Measurements from ENCODE around the gene BPTF. TPM values are rescaled to one million over a fixed set of nuclear protein-coding genes. Genes with fewer than 3 reads are reported as not detected.
"Not testable (repeated sequence)": the region's sequence is repeated elsewhere in the genome, so short reads cannot be mapped to it uniquely, and the experiment has no call there.

BPTF gene
- total RNA-seq, 2 experiments from 2014 or later: 58.1 to 61.9 TPM

GRCh38 chr17:67837965-67838364 is 12.7 kb downstream of the BPTF start:
- no peak for DNase-seq
- H3K4me3 Mint-ChIP-seq: no peak overlapping the region
- CTCF ChIA-PET: interaction anchor here (0.7 to 0.9 kb wide), 2 partner anchors 16 to 18 kb away, joined by 3 to 5 read pairs; no protein-coding TSS in a partner anchor
- H3K9me3 Mint-ChIP-seq: no peaks in the 10 kb centered on the region
- intact Hi-C loops (cut with micrococcal nuclease): loop anchor here (2.0 kb wide), 1 partner anchor 73 kb away; no protein-coding TSS in a partner anchor
- H3K27ac Mint-ChIP-seq: no peak overlapping the region
- H3K36me3 Mint-ChIP-seq (ENCODE audit: low read depth): peaks cover 3% of the 10 kb centered on the region
- peaks cover 70% of the 10 kb centered on the region for H3K4me1 Mint-ChIP-seq (ENCODE audit: low read depth)
- no peaks in the 10 kb centered on the region for H3K27me3 Mint-ChIP-seq (ENCODE audit: low read depth)

- H3K4me3 Mint-ChIP-seq: no peak overlapping the region
- no peak for DNase-seq
- H3K9me3 Mint-ChIP-seq: no peaks in the 10 kb centered on the region
- CTCF ChIA-PET: interaction anchor here (0.7 to 0.9 kb wide), 2 partner anchors 16 to 17 kb away, joined by 3 to 5 read pairs; no protein-coding TSS in a partner anchor
- no peaks in the 10 kb centered on the region for H3K27me3 Mint-ChIP-seq (ENCODE audit: low read depth)
- intact Hi-C loops (cut with micrococcal nuclease): no loop called here
- peaks cover 66% of the 10 kb centered on the region for H3K4me1 Mint-ChIP-seq (ENCODE audit: low read depth)
- H3K36me3 Mint-ChIP-seq (ENCODE audit: low read depth): peaks cover 3% of the 10 kb centered on the region
- no peak overlapping the region for H3K27ac Mint-ChIP-seq
Observed at GRCh38 chr17:67838538-67838937, 13.2 kb downstream of the BPTF start.

GRCh38 chr17:67841992-67842391 is 16.7 kb downstream of the BPTF start:
- intact Hi-C loops (cut with micrococcal nuclease): no loop called here
- Mint-ChIP-seq H3K27me3 (ENCODE audit: low read depth) (no peaks in the 10 kb centered on the region), H3K4me1 (ENCODE audit: low read depth) (peaks cover 45% of the 10 kb centered on the region), H3K4me3 (no peak overlapping the region), H3K36me3 (ENCODE audit: low read depth) (no peaks in the 10 kb centered on the region), H3K9me3 (no peaks in the 10 kb centered on the region), H3K27ac (no peak overlapping the region)
- CTCF ChIA-PET: no interaction called here
- no peak for DNase-seq

- DNase-seq: no peak
- Mint-ChIP-seq H3K27me3 (ENCODE audit: low read depth) (no peaks in the 10 kb centered on the region), H3K36me3 (ENCODE audit: low read depth) (no peaks in the 10 kb centered on the region), H3K4me3 (no peak overlapping the region), H3K27ac (no peak overlapping the region), H3K4me1 (ENCODE audit: low read depth) (peaks cover 41% of the 10 kb centered on the region), H3K9me3 (no peaks in the 10 kb centered on the region)
- intact Hi-C loops (cut with micrococcal nuclease): no loop called here
- CTCF ChIA-PET: no interaction called here
Observed at GRCh38 chr17:67842648-67843047, 17.3 kb downstream of the BPTF start.

GRCh38 chr17:67845374-67845773 is 20.1 kb downstream of the BPTF start:
- Mint-ChIP-seq H3K27me3 (ENCODE audit: low read depth) (no peaks in the 10 kb centered on the region), H3K9me3 (no peaks in the 10 kb centered on the region), H3K27ac (no peak overlapping the region), H3K4me1 (ENCODE audit: low read depth) (peaks cover 32% of the 10 kb centered on the region), H3K36me3 (ENCODE audit: low read depth) (peaks cover 6% of the 10 kb centered on the region), H3K4me3 (no peak overlapping the region)
- intact Hi-C loops (cut with micrococcal nuclease): no loop called here
- DNase-seq: no peak
- CTCF ChIA-PET: no interaction called here

- CTCF ChIA-PET; H3K4me3 Mint-ChIP-seq; intact Hi-C loops (cut with micrococcal nuclease); H3K27ac Mint-ChIP-seq; H3K36me3 Mint-ChIP-seq (ENCODE audit: low read depth); H3K27me3 Mint-ChIP-seq (ENCODE audit: low read depth); DNase-seq; H3K9me3 Mint-ChIP-seq: not testable (repeated sequence)
- peaks cover 37% of the 10 kb centered on the region for H3K4me1 Mint-ChIP-seq (ENCODE audit: low read depth)
Observed at GRCh38 chr17:67848189-67848588, 22.9 kb downstream of the BPTF start.

GRCh38 chr17:67848846-67849245 is 23.5 kb downstream of the BPTF start:
- H3K4me3 Mint-ChIP-seq; DNase-seq; H3K27ac Mint-ChIP-seq; intact Hi-C loops (cut with micrococcal nuclease); H3K27me3 Mint-ChIP-seq (ENCODE audit: low read depth); H3K36me3 Mint-ChIP-seq (ENCODE audit: low read depth); H3K9me3 Mint-ChIP-seq; CTCF ChIA-PET: not testable (repeated sequence)
- H3K4me1 Mint-ChIP-seq (ENCODE audit: low read depth): peaks cover 39% of the 10 kb centered on the region

- Mint-ChIP-seq H3K4me3 (no peak overlapping the region), H3K27me3 (ENCODE audit: low read depth) (no peaks in the 10 kb centered on the region), H3K36me3 (ENCODE audit: low read depth) (peaks cover 20% of the 10 kb centered on the region), H3K9me3 (no peaks in the 10 kb centered on the region), H3K27ac (no peak overlapping the region), H3K4me1 (ENCODE audit: low read depth) (peaks cover 49% of the 10 kb centered on the region)
- CTCF ChIA-PET: interaction anchor here (1.2 kb wide), 1 partner anchor 39 kb away, joined by 4 read pairs; no protein-coding TSS in a partner anchor
- DNase-seq: no peak
- intact Hi-C loops (cut with micrococcal nuclease): no loop called here
Observed at GRCh38 chr17:67850991-67851631, 25.8 kb downstream of the BPTF start.

- H3K4me3 Mint-ChIP-seq: no peak overlapping the region
- no peak overlapping the region for H3K27ac Mint-ChIP-seq
- H3K9me3 Mint-ChIP-seq: no peaks in the 10 kb centered on the region
- H3K27me3 Mint-ChIP-seq (ENCODE audit: low read depth): no peaks in the 10 kb centered on the region
- peaks cover 57% of the 10 kb centered on the region for H3K4me1 Mint-ChIP-seq (ENCODE audit: low read depth)
- intact Hi-C loops (cut with micrococcal nuclease): no loop called here
- H3K36me3 Mint-ChIP-seq (ENCODE audit: low read depth): peaks cover 27% of the 10 kb centered on the region
- no peak for DNase-seq
- CTCF ChIA-PET: no interaction called here
Observed at GRCh38 chr17:67853703-67854102, 28.4 kb downstream of the BPTF start.

- Mint-ChIP-seq H3K4me1 (ENCODE audit: low read depth) (peaks cover 57% of the 10 kb centered on the region), H3K4me3 (no peak overlapping the region), H3K36me3 (ENCODE audit: low read depth) (peaks cover 23% of the 10 kb centered on the region), H3K27me3 (ENCODE audit: low read depth) (no peaks in the 10 kb centered on the region), H3K27ac (no peak overlapping the region), H3K9me3 (no peaks in the 10 kb centered on the region)
- no peak for DNase-seq
- CTCF ChIA-PET: interaction anchor here (0.5 kb wide), 1 partner anchor 16 kb away, joined by 5 read pairs; no protein-coding TSS in a partner anchor
- intact Hi-C loops (cut with micrococcal nuclease): no loop called here
Observed at GRCh38 chr17:67854378-67854777, 29.1 kb downstream of the BPTF start.

- no peak for DNase-seq
- no peaks in the 10 kb centered on the region for H3K27me3 Mint-ChIP-seq (ENCODE audit: low read depth)
- H3K4me3 Mint-ChIP-seq: peak overlapping the region; percentile 9
- CTCF ChIA-PET: interaction anchor here (1.4 kb wide), 1 partner anchor 18 kb away, joined by 3 read pairs; no protein-coding TSS in a partner anchor
- H3K27ac Mint-ChIP-seq: peak overlapping the region; percentile 66
- peaks cover 60% of the 10 kb centered on the region for H3K4me1 Mint-ChIP-seq (ENCODE audit: low read depth)
- no peaks in the 10 kb centered on the region for H3K9me3 Mint-ChIP-seq
- H3K36me3 Mint-ChIP-seq (ENCODE audit: low read depth): peaks cover 21% of the 10 kb centered on the region
- intact Hi-C loops (cut with micrococcal nuclease): no loop called here
Observed at GRCh38 chr17:67855504-67856324, 30.4 kb downstream of the BPTF start.

GRCh38 chr17:67856402-67856801 is 31.1 kb downstream of the BPTF start:
- Mint-ChIP-seq H3K27ac (peak overlapping the region; percentile 15), H3K4me1 (ENCODE audit: low read depth) (peaks cover 60% of the 10 kb centered on the region), H3K36me3 (ENCODE audit: low read depth) (peaks cover 21% of the 10 kb centered on the region)
- DNase-seq; H3K27me3 Mint-ChIP-seq (ENCODE audit: low read depth); intact Hi-C loops (cut with micrococcal nuclease); H3K4me3 Mint-ChIP-seq; H3K9me3 Mint-ChIP-seq: not testable (repeated sequence)
- CTCF ChIA-PET: interaction anchor here (1.4 kb wide), 1 partner anchor 18 kb away, joined by 3 read pairs; no protein-coding TSS in a partner anchor
